GM21529 (cell line): ENCODE data around the gene ZG16.
"Not testable (repeated sequence)": the region's sequence is repeated elsewhere in the genome, so short reads cannot be mapped to it uniquely, and the experiment has no call there.

Experiments
- ATAC-seq: cut with Tn5 transposase; IDR thresholded peaks from one replicate; pipeline ENCODE4 v1.9.1; 2021; ENCODE audit not compliant: unreplicated experiment

ZG16 gene

GRCh38 chr16:29747947-29748759, 29.9 kb upstream of the ZG16 start:
- no peak for ATAC-seq

- ATAC-seq: not testable (repeated sequence)
These were observed 29.3 kb upstream of the ZG16 start for GRCh38 chr16:29748760-29749149.

- ATAC-seq: no peak
These were observed 24.5 kb upstream of the ZG16 start for GRCh38 chr16:29753516-29753915.

GRCh38 chr16:29756654-29757053, 21.4 kb upstream of the ZG16 start:
- no peak for ATAC-seq

- ATAC-seq: not testable (repeated sequence)
These were observed 21.0 kb upstream of the ZG16 start for GRCh38 chr16:29757086-29757485.

GRCh38 chr16:29757950-29758466, 20.0 kb upstream of the ZG16 start:
- no peak for ATAC-seq

- ATAC-seq: no peak
These were observed 17.3 kb upstream of the ZG16 start for GRCh38 chr16:29760567-29761279.

- ATAC-seq: not testable (repeated sequence)
These were observed 16.8 kb upstream of the ZG16 start for GRCh38 chr16:29761280-29761651.

- no peak for ATAC-seq
These were observed 16.2 kb upstream of the ZG16 start for GRCh38 chr16:29761882-29762281.

GRCh38 chr16:29763326-29763725, 14.7 kb upstream of the ZG16 start:
- no peak for ATAC-seq

- no peak for ATAC-seq
These were observed 12.7 kb upstream of the ZG16 start for GRCh38 chr16:29765167-29766032.

GRCh38 chr16:29766571-29766970, 11.5 kb upstream of the ZG16 start:
- ATAC-seq: no peak

GRCh38 chr16:29767062-29767461, 11.0 kb upstream of the ZG16 start:
- no peak for ATAC-seq

- no peak for ATAC-seq
These were observed 8.5 kb upstream of the ZG16 start for GRCh38 chr16:29769507-29769906.

GRCh38 chr16:29770250-29770929, 7.7 kb upstream of the ZG16 start:
- ATAC-seq: no peak

GRCh38 chr16:29772330-29772729, 5.7 kb upstream of the ZG16 start:
- not testable (repeated sequence) for ATAC-seq

GRCh38 chr16:29774730-29775129, 3.3 kb upstream of the ZG16 start:
- ATAC-seq: no peak

- no peak for ATAC-seq
These were observed 2.2 kb upstream of the ZG16 start for GRCh38 chr16:29775742-29776408.

- no peak for ATAC-seq
These were observed 1.4 kb downstream of the ZG16 start for GRCh38 chr16:29779474-29779873.
